HCT116 (cell line): ENCODE data around the gene GCK. TPM values are rescaled to one million over a fixed set of nuclear protein-coding genes. Genes with fewer than 3 reads are reported as not detected.

Experiments used
- ATAC-seq: fragments of 200-7000 bp; cut with Tn5 transposase; 2 replicates; pipeline ENCODE4 v1.9.1; 2020; ENCODE audit warnings: mild to moderate bottlenecking, moderate library complexity
- BruUV-seq: library from RNA; stranded (reverse); fragments of 400-500 nt; replicated peaks from 2 replicates; lab custom pipeline; 2021; lab: Mats Ljungman, UMichigan
- CTCF ChIA-PET: fragments of 300-600 bp; sonication (Branson Sonifier 250); formaldehyde crosslinking; loops from one replicate; lab custom pipeline; 2021; ENCODE audit warnings: antibody characterized with exemption; lab: Charles Lee
- POLR2A ChIA-PET: fragments of 300-600, 350-600 bp; sonication (Branson Sonifier 250); formaldehyde crosslinking; loops from one replicate; lab custom pipeline; 2021; ENCODE audit warnings: antibody characterized with exemption; lab: Charles Lee
- RAD21 ChIA-PET, 2 experiments: fragments of 300-600 bp; sonication (Branson Sonifier 250); formaldehyde crosslinking; loops; one replicate each; lab custom pipeline; 2023; ENCODE audit warnings: low total read pairs in 2 of 2; ENCODE audit not compliant: uncharacterized antibody in 2 of 2, unreplicated experiment in 2 of 2, low non-redundant PET in 1 of 2; lab: Charles Lee
- DNase-seq: peaks from one replicate; pipeline ENCODE4 v3.0.0-alpha.2; 2010; ENCODE audit warnings: low read depth, low spot score
- H2AFZ ChIP-seq: fragments of 200-600 bp; shearing (Covaris generic), sonication (generic); 2 replicates; pipeline ENCODE4 v1.6.1; 2017; ENCODE audit warnings: low read depth, mixed run types, mixed read lengths, antibody characterized with exemption, low read length; ENCODE audit not compliant: poor library complexity, severe bottlenecking
- H3K27ac ChIP-seq: 2 replicates; pipeline ENCODE4 v1.5.1; 2012; ENCODE audit warnings: low read depth, low read length
- H3K27me3 ChIP-seq: fragments of 200-600 bp; sonication (generic); 2 replicates; pipeline ENCODE4 v1.6.1; 2016; ENCODE audit warnings: mixed run types, low read length, mixed read lengths; ENCODE audit not compliant: insufficient read depth
- H3K36me3 ChIP-seq, 2 experiments: fragments of 200-500 bp in 1 of 2; fragments of 200-600 bp in 1 of 2; sonication (Bioruptor generic) in 1 of 2; sonication (generic) in 1 of 2; 2 replicates each; pipeline versions ENCODE4 v1.5.1 to v1.6.1; 2014 to 2016; ENCODE audit warnings: low read length in 2 of 2, inconsistent platforms in 1 of 2, mixed read lengths in 1 of 2, mixed run types in 1 of 2; ENCODE audit not compliant: insufficient read depth in 2 of 2, control insufficient read depth in 1 of 2
- H3K4me1 ChIP-seq, 2 experiments: fragments of 200-600 bp in 1 of 2; sonication (generic) in 1 of 2; 2 replicates each; pipeline versions ENCODE4 v1.5.1 to v1.6.1; 2012 to 2017; ENCODE audit warnings: low read length in 2 of 2, inconsistent platforms in 1 of 2, mild to moderate bottlenecking in 1 of 2, mixed read lengths in 1 of 2, mixed run types in 1 of 2, moderate library complexity in 1 of 2; ENCODE audit not compliant: insufficient read depth in 2 of 2, control insufficient read depth in 1 of 2
- H3K4me2 ChIP-seq: fragments of 200-600 bp; sonication (generic); 2 replicates; pipeline ENCODE4 v1.6.1; 2017; ENCODE audit warnings: mixed run types, low read length, mixed read lengths
- H3K4me3 ChIP-seq, 2 experiments: fragments of 200-600 bp in 1 of 2; sonication (generic) in 1 of 2; replicated peaks in 1 of 2; 2 replicates each; pipeline ENCODE4 v1.5.1; 2011 to 2016; ENCODE audit warnings: low read length in 2 of 2, control low read depth in 1 of 2, low read depth in 1 of 2, mild to moderate bottlenecking in 1 of 2, mixed read lengths in 1 of 2, mixed run types in 1 of 2
- H3K79me2 ChIP-seq: fragments of 200-600 bp; sonication (generic); 2 replicates; pipeline ENCODE4 v1.6.1; 2017; ENCODE audit warnings: mild to moderate bottlenecking, mixed run types, low read length, moderate library complexity, mixed read lengths; ENCODE audit not compliant: insufficient read depth
- H3K9ac ChIP-seq: fragments of 200-600 bp; sonication (generic); 2 replicates; pipeline ENCODE4 v1.6.1; 2016; ENCODE audit warnings: low read length, mixed read lengths
- H3K9me2 ChIP-seq: fragments of 200-600 bp; sonication (generic), shearing (Covaris generic); 2 replicates; pipeline ENCODE4 v1.6.1; 2017; ENCODE audit warnings: mixed run types, mild to moderate bottlenecking, moderate library complexity; ENCODE audit not compliant: insufficient read depth
- H3K9me3 ChIP-seq, 2 experiments: fragments of 200-500 bp in 1 of 2; fragments of 200-600 bp in 1 of 2; sonication (Bioruptor generic) in 1 of 2; sonication (generic) in 1 of 2; 2 replicates each; pipeline ENCODE4 v1.6.1; 2014 to 2017; ENCODE audit warnings: low read length in 2 of 2, mixed read lengths in 2 of 2, inconsistent platforms in 1 of 2, low read depth in 1 of 2, mild to moderate bottlenecking in 1 of 2, mixed run types in 1 of 2, moderate library complexity in 1 of 2; ENCODE audit not compliant: control insufficient read depth in 1 of 2, insufficient read depth in 1 of 2
- H4K20me1 ChIP-seq: fragments of 200-600 bp; sonication (generic), shearing (Covaris generic); 2 replicates; pipeline ENCODE4 v1.6.1; 2017; ENCODE audit warnings: mixed run types, mild to moderate bottlenecking, moderate library complexity; ENCODE audit not compliant: insufficient read depth
- CBX3 ChIP-seq: IDR thresholded peaks from 2 replicates; pipeline ENCODE4 v1.6.1; 2012; ENCODE audit warnings: low read depth
- POLR2AphosphoS5 ChIP-seq: IDR thresholded peaks from 2 replicates; pipeline ENCODE4 v1.6.1; 2011; ENCODE audit warnings: mild to moderate bottlenecking, low read depth, low read length, moderate library complexity
- RAD21 ChIP-seq: IDR thresholded peaks from 2 replicates; pipeline ENCODE4 v1.6.1; 2012; ENCODE audit warnings: low read depth, mild to moderate bottlenecking
- ZFX ChIP-seq: fragments of 450-650 bp; IDR thresholded peaks from 2 replicates; pipeline ENCODE4 v1.6.1; 2017
- ZNF274 ChIP-seq: fragments of 200-500 bp; sonication (Bioruptor generic); IDR thresholded peaks from 2 replicates; pipeline ENCODE4 v1.6.1; 2014; ENCODE audit warnings: mild to moderate bottlenecking, low read depth, low read length, inconsistent platforms
- intact Hi-C: fragments of 100-400 bp; cut with micrococcal nuclease; formaldehyde crosslinking; loops from 2 replicates; pipeline ENCODE4 v1.10.0; 2022
- total RNA-seq: library from RNA; stranded (reverse); gene quantifications from one replicate; pipeline ENCODE4 v1.2.1, GENCODE V29; 2021; ENCODE audit not compliant: unreplicated experiment
- TF ChIP-seq, protein P1 (sequence below): IDR thresholded peaks from 2 replicates; pipeline ENCODE4 v1.6.1; 2012
- TF ChIP-seq, protein P2 (sequence below): IDR thresholded peaks from 2 replicates; pipeline ENCODE4 v1.6.1; 2011; ENCODE audit warnings: mild to moderate bottlenecking, low read length, moderate library complexity; ENCODE audit not compliant: insufficient replicate concordance; ENCODE audit errors: extremely low read depth
- TF ChIP-seq, protein P3 (sequence below): IDR thresholded peaks from 2 replicates; pipeline ENCODE4 v1.6.1; 2012

The GCK gene
- total RNA-seq, 1 experiment from 2014 or later, result 0.34 TPM

DNA sequence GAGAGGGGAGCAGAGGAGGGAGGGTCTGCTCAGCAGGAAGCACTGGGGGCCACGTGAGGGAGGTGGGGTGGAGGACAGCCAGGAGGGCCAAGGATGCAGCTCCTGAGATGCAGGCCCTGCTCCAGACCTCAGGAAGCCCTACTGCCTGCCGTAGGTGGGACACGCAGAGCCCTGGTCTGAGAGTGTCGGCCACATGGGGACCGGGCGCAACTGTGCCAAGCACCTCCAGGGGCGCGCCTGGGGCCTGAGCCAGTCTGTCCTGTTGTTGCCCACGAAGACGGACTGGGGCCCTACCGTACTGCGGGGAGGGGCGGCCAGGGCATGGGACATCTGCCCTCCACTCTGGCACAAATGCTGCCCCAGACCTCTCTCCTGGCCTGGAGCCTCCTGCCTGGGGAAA, 43.2 kb upstream of the GCK start:
- CTCF ChIA-PET, result no interaction called here
- ATAC-seq (0 out of 2 replicates have a peak, but pooled peaks have one; percentile 33), DNase-seq (no peak)
- Histone ChIP-seq H4K20me1 (no peaks in the 10 kb centered on the region), H3K9me3 (no peaks in the 10 kb centered on the region), H3K4me2 (no peak overlapping the region), H3K27me3 (no peaks in the 10 kb centered on the region), H3K4me3 (no peak overlapping the region), H3K27ac (no peak overlapping the region), H3K9me2 (no peaks in the 10 kb centered on the region), H3K9ac (no peak overlapping the region), H3K79me2 (no peaks in the 10 kb centered on the region), H3K4me1 (no peaks in the 10 kb centered on the region), H3K36me3 (no peaks in the 10 kb centered on the region), H2AFZ (no peak overlapping the region)
- intact Hi-C loops, result no loop called here
- POLR2A ChIA-PET, result no interaction called here
- no TSS peak for BruUV-seq
- TF ChIP-seq POLR2AphosphoS5 (no peak), RAD21 (no peak), CBX3 (no peak), ZFX (no peak), ZNF274 (no peak)
- TF ChIP-seq, protein P1, sequence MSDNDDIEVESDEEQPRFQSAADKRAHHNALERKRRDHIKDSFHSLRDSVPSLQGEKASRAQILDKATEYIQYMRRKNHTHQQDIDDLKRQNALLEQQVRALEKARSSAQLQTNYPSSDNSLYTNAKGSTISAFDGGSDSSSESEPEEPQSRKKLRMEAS, result no peak
- TF ChIP-seq, protein P2, sequence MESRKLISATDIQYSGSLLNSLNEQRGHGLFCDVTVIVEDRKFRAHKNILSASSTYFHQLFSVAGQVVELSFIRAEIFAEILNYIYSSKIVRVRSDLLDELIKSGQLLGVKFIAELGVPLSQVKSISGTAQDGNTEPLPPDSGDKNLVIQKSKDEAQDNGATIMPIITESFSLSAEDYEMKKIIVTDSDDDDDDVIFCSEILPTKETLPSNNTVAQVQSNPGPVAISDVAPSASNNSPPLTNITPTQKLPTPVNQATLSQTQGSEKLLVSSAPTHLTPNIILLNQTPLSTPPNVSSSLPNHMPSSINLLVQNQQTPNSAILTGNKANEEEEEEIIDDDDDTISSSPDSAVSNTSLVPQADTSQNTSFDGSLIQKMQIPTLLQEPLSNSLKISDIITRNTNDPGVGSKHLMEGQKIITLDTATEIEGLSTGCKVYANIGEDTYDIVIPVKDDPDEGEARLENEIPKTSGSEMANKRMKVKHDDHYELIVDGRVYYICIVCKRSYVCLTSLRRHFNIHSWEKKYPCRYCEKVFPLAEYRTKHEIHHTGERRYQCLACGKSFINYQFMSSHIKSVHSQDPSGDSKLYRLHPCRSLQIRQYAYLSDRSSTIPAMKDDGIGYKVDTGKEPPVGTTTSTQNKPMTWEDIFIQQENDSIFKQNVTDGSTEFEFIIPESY, result no peak
- TF ChIP-seq, protein P3, sequence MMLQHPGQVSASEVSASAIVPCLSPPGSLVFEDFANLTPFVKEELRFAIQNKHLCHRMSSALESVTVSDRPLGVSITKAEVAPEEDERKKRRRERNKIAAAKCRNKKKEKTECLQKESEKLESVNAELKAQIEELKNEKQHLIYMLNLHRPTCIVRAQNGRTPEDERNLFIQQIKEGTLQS, result no peak
- RAD21 ChIA-PET, result no interaction called here
